Activated T-cell treated with anti-CD3 and anti-CD28 coated beads, Interleukin-2, amount 50 U/mL, for 24 hours (primary cell): Measurements from ENCODE around the gene PPP2CA.

Source experiments
- DNase-seq: peaks from one replicate; pipeline ENCODE4 v3.0.0-alpha.2; 2020
- H3K27ac Mint-ChIP-seq: 2 replicates; pipeline ENCODE4 v1.8.0; 2020; ENCODE audit warnings: mild to moderate bottlenecking, mixed read lengths
- H3K27me3 Mint-ChIP-seq: 2 replicates; pipeline ENCODE4 v1.8.0; 2020; ENCODE audit warnings: mixed read lengths
- H3K36me3 Mint-ChIP-seq: 2 replicates; pipeline ENCODE4 v1.8.0; 2020; ENCODE audit warnings: low read depth, mixed read lengths
- H3K4me1 Mint-ChIP-seq: 2 replicates; pipeline ENCODE4 v1.8.0; 2020; ENCODE audit warnings: low read depth, mixed read lengths
- H3K4me3 Mint-ChIP-seq: 2 replicates; pipeline ENCODE4 v1.8.0; 2020; ENCODE audit warnings: mild to moderate bottlenecking, moderate library complexity, mixed read lengths
- H3K9me3 Mint-ChIP-seq: 2 replicates; pipeline ENCODE4 v1.8.0; 2020; ENCODE audit warnings: mixed read lengths

The PPP2CA gene

DNA sequence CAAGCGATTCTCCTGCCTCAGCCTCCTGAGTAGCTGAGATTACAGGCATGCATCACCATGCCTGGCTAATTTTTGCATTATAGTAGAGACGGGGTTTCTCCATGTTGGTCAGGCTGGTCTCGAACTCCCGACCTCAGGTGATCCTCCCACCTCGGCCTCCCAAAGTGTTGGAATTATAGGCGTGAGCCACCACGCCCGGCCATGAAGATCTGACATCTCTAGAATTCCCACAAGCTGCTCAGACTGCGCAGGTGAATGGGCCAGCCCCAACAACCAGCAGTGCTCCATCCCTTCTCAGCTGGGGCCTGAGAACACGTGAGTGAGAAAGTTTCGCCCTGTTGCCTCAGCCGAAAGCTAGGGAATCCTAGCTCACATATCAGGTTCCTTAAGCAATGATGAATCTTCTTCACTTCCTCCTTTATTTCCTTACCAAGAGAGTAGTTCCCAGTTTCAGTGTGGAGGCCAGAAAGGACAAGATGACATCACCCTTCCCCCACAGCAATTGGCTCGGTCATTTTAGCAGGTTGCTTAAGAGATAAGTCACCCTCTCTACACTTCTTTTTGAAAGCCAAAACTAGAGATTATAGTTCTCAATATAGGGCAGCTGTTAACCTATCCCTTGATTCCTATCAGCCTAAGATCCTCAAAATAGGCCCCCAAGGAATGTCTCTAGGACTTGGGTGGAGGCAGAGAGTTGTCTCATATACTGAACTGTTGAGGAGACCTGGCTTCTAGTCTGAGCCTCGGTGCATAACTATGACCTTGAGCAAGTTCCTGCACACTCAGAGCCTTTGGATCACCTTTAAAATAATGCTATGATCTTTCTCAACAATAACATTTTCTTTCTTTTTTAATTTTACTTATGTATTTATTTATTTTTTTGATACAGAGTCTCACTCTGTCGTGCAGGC lies 23.9 kb upstream of the PPP2CA start:
- DNase-seq = no peak
- Mint-ChIP-seq H3K4me1 (no peaks in the 10 kb centered on the region), H3K9me3 (no peaks in the 10 kb centered on the region), H3K27me3 (no peaks in the 10 kb centered on the region), H3K27ac (no peak overlapping the region), H3K4me3 (no peak overlapping the region), H3K36me3 (no peaks in the 10 kb centered on the region)

DNA sequence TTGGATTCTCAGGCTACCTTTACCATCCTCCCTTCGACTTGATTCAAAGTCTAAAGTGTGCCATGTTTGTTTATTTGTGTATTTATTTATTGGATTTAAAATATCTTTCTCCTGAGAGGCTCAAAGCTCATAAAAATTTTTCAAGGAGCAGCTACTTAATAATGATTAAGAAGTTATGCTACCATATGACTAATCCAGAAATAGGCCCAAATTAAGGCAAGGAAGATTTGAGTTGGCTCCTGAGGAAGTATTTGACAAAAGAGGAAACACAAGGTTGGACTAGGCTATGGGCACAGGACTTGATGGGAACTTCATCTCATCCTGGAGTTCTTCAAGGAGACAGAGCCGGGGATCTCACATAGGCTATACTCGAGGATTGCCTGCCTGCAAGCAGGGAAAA lies 22.4 kb upstream of the PPP2CA start:
- no peak overlapping the region for H3K27ac Mint-ChIP-seq
- H3K4me1 Mint-ChIP-seq = no peaks in the 10 kb centered on the region
- H3K36me3 Mint-ChIP-seq = no peaks in the 10 kb centered on the region
- no peaks in the 10 kb centered on the region for H3K27me3 Mint-ChIP-seq
- no peak overlapping the region for H3K4me3 Mint-ChIP-seq
- DNase-seq = no peak
- no peaks in the 10 kb centered on the region for H3K9me3 Mint-ChIP-seq

DNA sequence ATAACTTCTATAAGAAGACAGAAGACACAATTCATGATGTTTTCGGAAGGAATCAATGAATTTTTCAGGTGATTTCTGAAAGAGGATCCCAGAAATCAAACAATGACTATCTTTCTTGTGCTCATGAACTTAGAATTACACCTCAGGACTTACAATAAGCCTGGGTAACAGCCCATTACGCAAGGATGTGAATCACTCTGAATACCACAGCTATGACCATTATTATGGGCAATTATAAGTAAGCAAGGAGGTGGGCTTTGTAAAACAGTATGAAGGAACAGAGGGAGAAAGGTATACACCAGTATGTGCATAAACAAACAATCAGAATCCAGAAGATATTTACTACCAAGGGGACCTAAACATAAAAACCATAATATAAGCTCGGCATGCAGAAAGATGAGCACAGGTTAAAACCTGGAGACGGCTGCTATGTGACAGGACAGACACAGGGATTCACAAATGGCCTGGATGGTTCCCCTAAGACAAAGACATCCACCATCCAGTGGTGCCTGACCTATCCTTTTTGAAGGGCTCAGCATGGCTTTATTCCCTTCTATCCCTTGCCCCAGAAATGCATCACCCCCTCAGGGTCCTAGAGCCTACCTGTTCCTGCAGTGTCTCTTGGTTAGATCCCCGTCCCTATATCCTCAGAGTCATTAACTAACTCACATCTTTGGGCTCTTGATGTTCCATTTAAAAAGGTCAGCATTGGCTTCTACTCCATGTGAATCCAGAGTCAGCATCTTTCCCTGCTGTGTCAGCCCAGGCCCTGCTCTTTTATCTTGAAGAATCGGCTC lies 21.8 kb upstream of the PPP2CA start:
- H3K27me3 Mint-ChIP-seq = no peaks in the 10 kb centered on the region
- no peaks in the 10 kb centered on the region for H3K9me3 Mint-ChIP-seq
- no peak for DNase-seq
- H3K4me3 Mint-ChIP-seq = no peak overlapping the region
- H3K4me1 Mint-ChIP-seq = no peaks in the 10 kb centered on the region
- no peak overlapping the region for H3K27ac Mint-ChIP-seq
- no peaks in the 10 kb centered on the region for H3K36me3 Mint-ChIP-seq

DNA sequence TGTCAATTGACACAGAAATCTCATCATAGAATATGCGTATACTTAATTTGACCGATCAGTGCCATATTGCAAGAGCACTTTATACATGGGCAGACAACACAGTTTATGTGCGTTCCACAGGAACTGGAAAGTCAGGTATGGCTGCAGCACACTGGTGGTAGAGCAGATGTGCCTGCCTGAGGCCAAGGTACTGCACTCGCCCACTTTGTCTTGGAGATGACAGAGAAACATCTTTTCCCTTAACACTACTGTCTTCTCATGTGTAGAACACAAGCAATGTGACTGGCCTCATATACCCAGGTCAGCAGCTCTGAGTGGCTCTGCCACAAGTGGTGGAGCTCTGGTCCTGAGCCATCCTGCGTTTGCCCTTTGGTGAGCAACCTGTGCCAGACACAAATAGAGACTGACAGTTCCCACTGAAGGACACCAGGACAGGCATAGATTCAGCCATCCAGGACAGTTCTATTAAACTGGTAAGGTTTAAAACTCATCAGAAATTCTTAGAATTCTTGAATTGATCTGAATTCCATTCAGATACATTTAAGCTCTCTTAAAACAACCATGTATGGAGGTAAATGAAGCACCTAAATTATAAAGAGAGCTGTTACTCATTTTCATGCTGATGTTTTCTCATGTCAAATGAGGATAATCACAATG lies 21.0 kb upstream of the PPP2CA start:
- Mint-ChIP-seq H3K9me3 (no peaks in the 10 kb centered on the region), H3K4me3 (no peak overlapping the region), H3K4me1 (no peaks in the 10 kb centered on the region), H3K27ac (no peak overlapping the region), H3K36me3 (no peaks in the 10 kb centered on the region), H3K27me3 (no peaks in the 10 kb centered on the region)
- no peak for DNase-seq

DNA sequence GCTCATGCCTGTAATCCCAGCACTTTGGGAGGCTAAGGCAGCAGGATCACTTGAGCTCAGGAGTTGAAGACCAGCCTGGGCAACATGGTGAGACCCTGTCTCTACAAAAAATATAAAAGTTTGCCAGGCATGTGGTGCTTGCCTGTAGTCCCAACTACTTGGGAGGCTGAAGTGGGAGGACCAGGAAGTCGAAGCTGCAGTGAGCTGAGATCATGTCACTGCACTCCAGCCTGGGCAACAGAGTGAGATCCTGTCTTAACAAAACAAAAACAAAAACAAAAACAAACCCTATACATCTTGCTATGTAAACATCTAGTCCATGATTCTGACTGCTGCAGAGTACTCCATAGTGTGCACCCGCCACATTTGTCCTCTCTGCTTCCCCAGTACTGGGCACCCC lies 19.8 kb upstream of the PPP2CA start:
- no peaks in the 10 kb centered on the region for H3K27me3 Mint-ChIP-seq
- no peak overlapping the region for H3K27ac Mint-ChIP-seq
- H3K4me3 Mint-ChIP-seq = no peak overlapping the region
- DNase-seq = no peak
- H3K4me1 Mint-ChIP-seq = no peaks in the 10 kb centered on the region
- no peaks in the 10 kb centered on the region for H3K9me3 Mint-ChIP-seq
- no peaks in the 10 kb centered on the region for H3K36me3 Mint-ChIP-seq

DNA sequence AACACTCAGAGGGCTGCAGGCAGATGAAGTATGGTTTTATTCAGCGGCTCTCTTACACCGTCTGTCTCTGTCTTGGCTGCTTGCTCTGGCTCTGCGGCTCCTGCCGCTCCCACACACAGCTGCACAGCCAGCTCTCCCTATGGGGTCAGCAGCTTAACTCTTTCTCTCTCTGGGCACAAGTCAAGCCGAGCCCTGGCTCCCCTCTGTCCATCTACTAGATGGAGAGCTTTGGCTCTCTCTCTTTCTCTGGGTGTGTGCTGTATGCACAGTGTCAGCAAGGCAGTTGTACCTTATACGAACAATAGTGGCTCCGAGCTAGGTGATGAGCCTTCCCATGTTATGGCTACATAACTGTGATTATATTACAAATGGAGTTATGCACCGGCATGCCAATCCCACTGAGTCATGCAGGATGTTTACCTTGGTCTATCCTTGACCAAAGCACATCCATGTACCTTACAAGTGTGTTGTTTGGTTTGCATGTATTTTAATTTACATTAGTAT lies 19.3 kb upstream of the PPP2CA start:
- no peaks in the 10 kb centered on the region for H3K4me1 Mint-ChIP-seq
- DNase-seq = no peak
- H3K36me3 Mint-ChIP-seq = no peaks in the 10 kb centered on the region
- no peak overlapping the region for H3K4me3 Mint-ChIP-seq
- H3K9me3 Mint-ChIP-seq = no peaks in the 10 kb centered on the region
- no peak overlapping the region for H3K27ac Mint-ChIP-seq
- H3K27me3 Mint-ChIP-seq = peaks cover 5% of the 10 kb centered on the region

DNA sequence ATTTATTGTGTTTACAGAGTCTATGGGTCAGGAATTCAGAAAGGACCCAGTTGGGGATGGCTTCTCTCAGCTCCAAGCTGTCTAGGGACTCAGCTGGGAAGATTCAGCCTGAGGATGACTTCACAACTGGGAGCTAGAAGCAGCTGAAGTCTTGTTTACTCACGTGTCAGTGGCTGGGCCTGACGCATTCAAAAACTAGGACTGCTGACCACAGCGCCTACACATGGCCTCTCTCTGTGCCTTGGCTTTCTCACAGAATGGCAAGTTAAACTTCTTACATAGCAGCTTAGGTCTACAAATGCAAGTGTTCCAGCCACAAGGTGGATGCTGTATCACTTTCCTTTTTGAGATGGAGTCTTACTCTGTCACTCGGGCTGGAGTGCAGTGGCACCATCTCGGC lies 16.3 kb upstream of the PPP2CA start:
- Mint-ChIP-seq H3K36me3 (no peaks in the 10 kb centered on the region), H3K27me3 (peaks cover 5% of the 10 kb centered on the region), H3K9me3 (no peaks in the 10 kb centered on the region), H3K27ac (no peak overlapping the region), H3K4me1 (no peaks in the 10 kb centered on the region), H3K4me3 (no peak overlapping the region)
- DNase-seq = no peak

DNA sequence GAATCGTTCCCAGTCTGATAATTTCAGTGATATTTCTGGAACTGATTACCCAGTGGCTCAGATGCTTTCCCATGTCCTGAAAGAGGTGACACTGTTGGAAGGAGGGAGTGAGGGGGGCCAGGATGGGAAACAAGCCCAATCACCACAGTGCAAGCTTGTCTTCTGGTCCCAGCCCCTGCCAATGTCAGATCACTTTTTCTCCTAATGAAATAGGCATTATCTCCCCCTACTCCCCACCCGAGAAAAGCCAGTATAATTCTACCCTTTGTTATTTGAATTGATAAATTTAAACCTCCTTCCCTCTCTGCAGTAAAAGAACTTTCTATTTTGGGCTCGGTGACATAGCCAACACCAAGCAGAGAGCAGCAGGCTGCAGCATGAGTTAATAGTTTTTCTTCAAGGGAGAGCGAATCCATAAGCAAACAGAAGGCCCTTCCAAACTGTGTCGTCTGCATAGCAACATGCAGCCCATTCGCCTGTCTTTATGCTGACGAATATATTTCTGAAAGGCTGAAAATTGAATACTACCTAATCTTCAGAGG lies 14.6 kb upstream of the PPP2CA start:
- H3K27me3 Mint-ChIP-seq = peaks cover 5% of the 10 kb centered on the region
- no peaks in the 10 kb centered on the region for H3K4me1 Mint-ChIP-seq
- no peaks in the 10 kb centered on the region for H3K9me3 Mint-ChIP-seq
- H3K4me3 Mint-ChIP-seq = no peak overlapping the region
- H3K27ac Mint-ChIP-seq = no peak overlapping the region
- no peak for DNase-seq
- no peaks in the 10 kb centered on the region for H3K36me3 Mint-ChIP-seq

DNA sequence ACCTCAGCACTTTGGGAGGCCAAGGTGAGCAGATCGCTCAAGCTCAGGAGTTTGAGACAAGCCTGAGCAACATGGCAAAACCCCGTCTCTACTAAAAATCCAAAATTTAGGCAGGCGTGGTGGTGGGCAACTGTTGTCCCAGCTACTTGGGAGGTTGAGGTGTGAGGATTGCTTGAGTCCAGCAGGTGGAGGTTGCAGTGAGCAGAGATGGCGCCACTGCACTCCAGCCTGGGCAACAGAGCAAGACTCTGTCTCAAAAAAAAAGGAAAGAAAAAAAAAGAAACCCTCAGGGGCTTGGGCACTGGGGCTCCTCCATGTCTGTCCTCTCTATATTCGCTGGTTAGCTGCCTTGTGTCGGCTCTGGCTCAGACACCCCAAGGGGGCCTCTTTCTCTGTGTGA lies 10.9 kb upstream of the PPP2CA start:
- Mint-ChIP-seq H3K4me1 (no peaks in the 10 kb centered on the region), H3K27ac (no peak overlapping the region)

DNA sequence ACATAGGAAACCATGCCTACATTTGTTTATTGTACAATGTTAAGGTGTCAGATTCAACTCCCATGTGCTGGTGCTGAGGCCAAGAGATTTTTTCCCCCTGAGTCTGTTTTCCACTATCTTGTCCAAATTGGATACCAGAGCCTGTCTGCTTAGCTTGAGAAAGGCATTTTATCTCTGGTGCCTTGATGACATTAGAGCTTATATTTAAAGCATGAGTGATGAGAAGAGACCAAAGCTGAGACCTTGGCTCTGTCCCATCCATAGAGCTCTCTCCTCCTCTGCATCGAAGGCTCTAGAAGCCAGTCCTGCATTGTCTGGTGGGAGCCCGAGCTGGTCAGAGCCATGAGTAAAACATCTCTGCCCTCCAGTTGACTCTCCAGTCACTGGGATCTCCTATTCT lies 10.4 kb upstream of the PPP2CA start:
- no peaks in the 10 kb centered on the region for H3K36me3 Mint-ChIP-seq
- no peaks in the 10 kb centered on the region for H3K9me3 Mint-ChIP-seq
- no peak overlapping the region for H3K27ac Mint-ChIP-seq
- no peak for DNase-seq
- no peak overlapping the region for H3K4me3 Mint-ChIP-seq
- no peaks in the 10 kb centered on the region for H3K4me1 Mint-ChIP-seq
- peaks cover 5% of the 10 kb centered on the region for H3K27me3 Mint-ChIP-seq

More for the DNA sequence above, 10.9 kb upstream of the PPP2CA start:
- no peak for DNase-seq
- Mint-ChIP-seq H3K4me3 (no peak overlapping the region), H3K36me3 (no peaks in the 10 kb centered on the region), H3K27me3 (peaks cover 5% of the 10 kb centered on the region), H3K9me3 (no peaks in the 10 kb centered on the region)

DNA sequence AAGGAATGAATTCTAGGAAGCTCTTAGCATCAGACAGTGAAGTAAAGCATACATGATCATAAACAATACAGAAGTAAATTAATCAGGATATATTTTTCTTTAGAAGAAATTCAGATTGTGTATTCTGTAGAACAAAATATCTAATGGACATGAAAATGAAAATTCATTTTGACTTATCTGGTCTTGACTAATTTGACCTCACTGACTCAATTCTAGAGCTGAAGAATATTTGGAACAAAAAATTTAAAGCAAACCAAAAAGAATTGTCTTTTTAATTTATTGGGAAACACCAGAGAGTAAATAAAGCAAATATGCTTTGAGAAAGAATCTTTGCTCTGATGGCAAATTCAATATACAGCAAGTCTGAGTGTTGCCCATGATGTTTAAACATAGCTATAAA lies 2.8 kb upstream of the PPP2CA start:
- Mint-ChIP-seq H3K4me3 (no peak overlapping the region), H3K27ac (no peak overlapping the region), H3K27me3 (no peaks in the 10 kb centered on the region), H3K36me3 (peaks cover 29% of the 10 kb centered on the region), H3K9me3 (no peaks in the 10 kb centered on the region), H3K4me1 (peaks cover 31% of the 10 kb centered on the region)
- no peak for DNase-seq

DNA sequence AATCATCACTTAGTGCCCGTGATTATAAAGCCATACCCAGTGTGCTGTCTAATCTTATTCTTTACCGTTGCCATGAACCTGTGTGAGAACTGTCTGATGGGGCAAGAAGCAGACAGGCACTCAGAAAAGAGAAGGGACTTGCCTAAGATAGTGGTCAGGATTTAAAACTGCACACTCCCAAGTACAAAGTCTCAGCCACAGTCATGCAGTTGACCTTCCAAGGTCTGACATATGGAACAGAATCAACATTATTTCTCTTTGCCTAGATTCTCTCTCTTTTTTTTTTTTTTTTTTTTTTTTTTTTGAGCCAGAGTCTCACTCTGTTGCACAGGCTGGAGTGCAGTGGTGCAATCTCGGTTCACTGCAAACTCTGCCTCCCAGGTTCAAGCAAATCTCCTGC lies 1.9 kb upstream of the PPP2CA start:
- Mint-ChIP-seq H3K4me3 (peak overlapping the region; percentile 98), H3K36me3 (peaks cover 36% of the 10 kb centered on the region), H3K27ac (peak overlapping the region; percentile 99), H3K4me1 (peaks cover 39% of the 10 kb centered on the region), H3K27me3 (no peaks in the 10 kb centered on the region), H3K9me3 (no peaks in the 10 kb centered on the region)
- DNase-seq = no peak

DNA sequence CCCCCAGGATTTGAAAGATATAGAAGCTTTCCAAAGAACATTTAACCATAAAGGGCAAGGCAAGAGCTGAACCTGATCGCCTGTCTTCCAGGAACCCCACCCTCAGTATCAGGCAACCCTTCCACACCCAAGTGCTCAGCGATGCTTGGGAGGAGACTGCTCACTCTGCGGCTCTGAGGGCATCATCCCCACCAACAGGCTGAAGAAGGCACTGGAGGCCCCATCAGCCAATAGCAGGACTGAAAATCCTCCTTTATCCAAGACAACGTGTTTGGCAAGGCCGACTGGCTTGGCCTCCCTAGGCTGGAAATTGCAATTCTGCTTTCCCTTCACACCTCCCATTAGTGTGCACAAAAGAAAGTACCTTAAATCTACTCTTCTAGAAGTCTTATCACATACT lies 1.4 kb upstream of the PPP2CA start:
- H3K36me3 Mint-ChIP-seq = peaks cover 41% of the 10 kb centered on the region
- peak overlapping the region; percentile 98 for H3K4me3 Mint-ChIP-seq
- H3K27ac Mint-ChIP-seq = peak overlapping the region; percentile 99
- no peaks in the 10 kb centered on the region for H3K9me3 Mint-ChIP-seq
- H3K27me3 Mint-ChIP-seq = no peaks in the 10 kb centered on the region
- no peak for DNase-seq
- H3K4me1 Mint-ChIP-seq = peaks cover 44% of the 10 kb centered on the region

DNA sequence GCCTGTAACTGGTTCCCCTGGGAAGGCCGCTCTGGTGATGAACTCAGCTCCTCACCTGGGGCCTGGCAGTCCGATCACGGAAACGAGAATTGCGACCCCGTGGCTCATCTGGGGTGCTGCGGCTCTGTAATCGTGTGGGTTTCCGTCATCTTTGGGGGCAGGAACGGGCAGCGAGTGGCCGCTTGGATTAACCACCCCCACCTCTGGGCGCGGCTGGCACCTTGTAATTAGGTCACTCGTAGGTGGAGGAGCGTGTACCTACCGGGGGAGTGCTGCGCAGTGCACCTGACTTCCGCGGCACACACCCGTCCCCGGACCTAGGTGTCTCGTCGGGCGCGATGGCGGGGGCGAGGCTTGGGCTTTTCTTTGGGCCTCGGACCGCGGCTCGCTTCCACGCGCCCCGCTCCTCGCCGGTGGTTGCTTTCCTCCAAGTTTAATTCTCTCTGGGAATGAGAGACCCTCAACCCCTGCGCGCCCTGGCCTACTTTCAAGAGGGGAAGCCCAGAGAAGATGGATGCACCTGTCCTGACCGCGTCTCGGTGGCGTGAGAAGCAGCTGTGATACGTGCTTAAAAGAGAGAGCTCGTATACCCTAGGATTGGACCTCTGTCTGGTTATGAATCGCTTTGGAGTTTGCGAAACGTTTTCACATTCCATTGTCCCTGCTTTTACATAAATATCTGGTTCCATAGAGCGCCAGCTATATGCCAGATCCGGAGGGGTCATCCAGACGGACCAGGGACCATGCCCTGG lies 744 bp upstream of the PPP2CA start:
- Mint-ChIP-seq H3K4me1 (peaks cover 49% of the 10 kb centered on the region), H3K4me3 (peak overlapping the region; percentile 98), H3K27me3 (no peaks in the 10 kb centered on the region), H3K36me3 (peaks cover 46% of the 10 kb centered on the region), H3K9me3 (no peaks in the 10 kb centered on the region), H3K27ac (peak overlapping the region; percentile 99)
- no peak for DNase-seq
